GM18505 (cell line): ENCODE data around the gene WDR54.
"Not testable (repeated sequence)": the region's sequence is repeated elsewhere in the genome, so short reads cannot be mapped to it uniquely, and the experiment has no call there.

Source experiments
- ATAC-seq: cut with Tn5 transposase; IDR thresholded peaks from one replicate; pipeline ENCODE4 v1.9.1; 2021; ENCODE audit not compliant: unreplicated experiment
- POLR2A ChIP-seq: IDR thresholded peaks from 4 replicates; pipeline ENCODE4 v1.6.1; 2011; ENCODE audit warnings: borderline replicate concordance; ENCODE audit not compliant: insufficient read depth, insufficient read length; ENCODE audit errors: extremely low read depth

The WDR54 gene

GRCh38 chr2:74415762-74416395, 5.7 kb upstream of the WDR54 start:
- no peak for TF ChIP-seq POLR2A
- no peak for ATAC-seq

- no peak for TF ChIP-seq POLR2A
- no peak for ATAC-seq
Measured at GRCh38 chr2:74416778-74417177, 4.8 kb upstream of the WDR54 start.

- TF ChIP-seq POLR2A: no peak
Measured at GRCh38 chr2:74417197-74417596, 4.3 kb upstream of the WDR54 start.

GRCh38 chr2:74417763-74418162, 3.8 kb upstream of the WDR54 start:
- no peak for ATAC-seq

More at GRCh38 chr2:74417197-74417596, 4.3 kb upstream of the WDR54 start:
- ATAC-seq: no peak

GRCh38 chr2:74418312-74418711, 3.2 kb upstream of the WDR54 start:
- TF ChIP-seq POLR2A: no peak
- ATAC-seq: no peak

More at GRCh38 chr2:74417763-74418162, 3.8 kb upstream of the WDR54 start:
- no peak for TF ChIP-seq POLR2A

GRCh38 chr2:74419345-74419744, 2.2 kb upstream of the WDR54 start:
- TF ChIP-seq POLR2A: no peak
- no peak for ATAC-seq

- TF ChIP-seq POLR2A: no peak
- ATAC-seq: no peak
Measured at GRCh38 chr2:74420006-74420405, 1.5 kb upstream of the WDR54 start.

- ATAC-seq: not testable (repeated sequence)
Measured at GRCh38 chr2:74420443-74421103, 957 bp upstream of the WDR54 start.

GRCh38 chr2:74423231-74424095, 1.9 kb downstream of the WDR54 start:
- no peak for ATAC-seq
- no peak for TF ChIP-seq POLR2A

GRCh38 chr2:74424139-74424992, 2.8 kb downstream of the WDR54 start:
- TF ChIP-seq POLR2A: no peak
- ATAC-seq: no peak

GRCh38 chr2:74424995-74425406, 3.5 kb downstream of the WDR54 start:
- ATAC-seq: no peak
- no peak for TF ChIP-seq POLR2A

- no peak for TF ChIP-seq POLR2A
Measured at GRCh38 chr2:74425523-74425922, 4.0 kb downstream of the WDR54 start.

GRCh38 chr2:74426181-74426758, 4.7 kb downstream of the WDR54 start:
- ATAC-seq: no peak
- TF ChIP-seq POLR2A: no peak

More at GRCh38 chr2:74425523-74425922, 4.0 kb downstream of the WDR54 start:
- ATAC-seq: no peak

- no peak for TF ChIP-seq POLR2A
- no peak for ATAC-seq
Measured at GRCh38 chr2:74427551-74427950, 6.0 kb downstream of the WDR54 start.
